Type B pancreatic cell (in vitro differentiated cells): ENCODE results near the gene PPARG. TPM values are rescaled to one million over a fixed set of nuclear protein-coding genes. Genes with fewer than 3 reads are reported as not detected.

Source experiments
- DNase-seq: peaks from one replicate; pipeline ENCODE4 v3.0.0; 2021; ENCODE audit warnings: mixed read lengths; ENCODE audit not compliant: unreplicated experiment; ENCODE audit errors: extremely low spot score
- H3K27ac Mint-ChIP-seq: 2 replicates; pipeline ENCODE4 v1.8.0; 2021; ENCODE audit warnings: mild to moderate bottlenecking, mixed read lengths
- H3K27me3 Mint-ChIP-seq: 2 replicates; pipeline ENCODE4 v1.8.0; 2021; ENCODE audit warnings: mixed read lengths
- H3K36me3 Mint-ChIP-seq: 2 replicates; pipeline ENCODE4 v1.8.0; 2021; ENCODE audit warnings: mixed read lengths
- H3K4me1 Mint-ChIP-seq: one replicate; pipeline ENCODE4 v1.8.0; 2021; ENCODE audit warnings: mixed read lengths; ENCODE audit not compliant: unreplicated experiment
- H3K4me3 Mint-ChIP-seq: 2 replicates; pipeline ENCODE4 v1.8.0; 2021; ENCODE audit warnings: mild to moderate bottlenecking, mixed read lengths
- H3K9me3 Mint-ChIP-seq: 2 replicates; pipeline ENCODE4 v1.8.0; 2021; ENCODE audit warnings: mixed read lengths
- total RNA-seq: library from RNA; stranded (reverse); gene quantifications from 2 replicates; pipeline ENCODE4 v1.2.1, GENCODE V29; 2021; ENCODE audit warnings: low replicate concordance
- TF ChIP-seq, protein P1 (sequence below): fragments of 200-600 bp; sonication (generic); conservative IDR thresholded peaks from 2 replicates; pipeline ENCODE4 v1.5.0; 2021; ENCODE audit warnings: antibody characterized with exemption, mild to moderate bottlenecking

PPARG gene
- total RNA-seq, 1 donor from 2014 or later, result 21.5 TPM

GRCh38 chr3:12461097-12461649 lies 172.3 kb downstream of the PPARG start:
- no peak for DNase-seq
- Mint-ChIP-seq H3K27ac (no peak overlapping the region), H3K4me1 (no peaks in the 10 kb centered on the region), H3K9me3 (no peaks in the 10 kb centered on the region), H3K27me3 (peaks cover 7% of the 10 kb centered on the region), H3K36me3 (no peaks in the 10 kb centered on the region), H3K4me3 (no peak overlapping the region)
- TF ChIP-seq, protein P1, sequence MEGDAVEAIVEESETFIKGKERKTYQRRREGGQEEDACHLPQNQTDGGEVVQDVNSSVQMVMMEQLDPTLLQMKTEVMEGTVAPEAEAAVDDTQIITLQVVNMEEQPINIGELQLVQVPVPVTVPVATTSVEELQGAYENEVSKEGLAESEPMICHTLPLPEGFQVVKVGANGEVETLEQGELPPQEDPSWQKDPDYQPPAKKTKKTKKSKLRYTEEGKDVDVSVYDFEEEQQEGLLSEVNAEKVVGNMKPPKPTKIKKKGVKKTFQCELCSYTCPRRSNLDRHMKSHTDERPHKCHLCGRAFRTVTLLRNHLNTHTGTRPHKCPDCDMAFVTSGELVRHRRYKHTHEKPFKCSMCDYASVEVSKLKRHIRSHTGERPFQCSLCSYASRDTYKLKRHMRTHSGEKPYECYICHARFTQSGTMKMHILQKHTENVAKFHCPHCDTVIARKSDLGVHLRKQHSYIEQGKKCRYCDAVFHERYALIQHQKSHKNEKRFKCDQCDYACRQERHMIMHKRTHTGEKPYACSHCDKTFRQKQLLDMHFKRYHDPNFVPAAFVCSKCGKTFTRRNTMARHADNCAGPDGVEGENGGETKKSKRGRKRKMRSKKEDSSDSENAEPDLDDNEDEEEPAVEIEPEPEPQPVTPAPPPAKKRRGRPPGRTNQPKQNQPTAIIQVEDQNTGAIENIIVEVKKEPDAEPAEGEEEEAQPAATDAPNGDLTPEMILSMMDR, result no peak

GRCh38 chr3:12462159-12462947 lies 173.5 kb downstream of the PPARG start:
- peaks cover 7% of the 10 kb centered on the region for H3K27me3 Mint-ChIP-seq
- DNase-seq, result no peak
- no peaks in the 10 kb centered on the region for H3K4me1 Mint-ChIP-seq
- TF ChIP-seq, protein P1, result no peak
- no peak overlapping the region for H3K4me3 Mint-ChIP-seq
- H3K9me3 Mint-ChIP-seq, result no peaks in the 10 kb centered on the region
- no peaks in the 10 kb centered on the region for H3K36me3 Mint-ChIP-seq
- H3K27ac Mint-ChIP-seq, result peak overlapping the region; percentile 39

DNA sequence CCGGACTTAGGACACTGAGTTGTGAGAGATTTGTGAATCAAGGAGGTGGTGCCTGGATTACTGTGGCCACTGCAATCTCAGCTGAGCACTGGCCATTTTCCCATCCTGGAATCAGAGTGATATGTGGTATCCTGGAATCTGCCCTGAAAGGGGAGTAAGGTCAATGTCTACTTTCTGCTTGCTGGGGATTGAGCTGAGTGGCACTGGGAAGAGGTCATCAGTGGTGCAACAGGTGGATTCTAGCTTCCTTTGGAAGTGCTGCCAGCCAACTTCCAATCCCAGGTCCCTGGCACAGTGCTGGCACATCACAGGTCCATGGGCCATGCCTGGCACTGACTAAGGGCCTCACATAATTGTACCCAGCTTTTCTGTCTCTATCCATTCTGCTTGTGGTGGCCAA lies 174.8 kb downstream of the PPARG start:
- no peak overlapping the region for H3K27ac Mint-ChIP-seq
- no peaks in the 10 kb centered on the region for H3K36me3 Mint-ChIP-seq
- no peaks in the 10 kb centered on the region for H3K4me1 Mint-ChIP-seq
- H3K27me3 Mint-ChIP-seq, result peaks cover 10% of the 10 kb centered on the region
- H3K9me3 Mint-ChIP-seq, result no peaks in the 10 kb centered on the region
- H3K4me3 Mint-ChIP-seq, result no peak overlapping the region
- TF ChIP-seq, protein P1, result no peak
- DNase-seq, result no peak

DNA sequence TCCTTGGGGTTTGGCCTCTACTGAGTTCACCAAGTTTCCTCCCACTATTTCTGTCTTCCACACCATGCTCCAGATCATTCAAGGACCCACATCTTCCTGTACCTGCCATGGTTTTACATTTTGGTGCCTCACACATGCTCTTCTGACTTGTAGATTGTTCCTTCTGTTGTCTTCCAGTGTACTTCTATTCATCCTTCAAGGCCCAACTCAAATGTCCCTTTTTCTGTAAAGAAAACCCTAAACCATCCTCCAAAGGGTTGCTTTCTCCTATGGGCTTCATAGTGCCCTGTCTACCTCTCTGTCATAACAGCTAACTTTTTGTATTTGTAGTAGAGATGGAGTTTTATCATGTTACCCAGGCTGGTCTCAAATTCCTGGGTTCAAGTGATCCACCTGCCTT lies 175.3 kb downstream of the PPARG start:
- no peak for DNase-seq
- Mint-ChIP-seq H3K9me3 (no peaks in the 10 kb centered on the region), H3K27me3 (peaks cover 8% of the 10 kb centered on the region), H3K27ac (no peak overlapping the region), H3K36me3 (no peaks in the 10 kb centered on the region), H3K4me3 (no peak overlapping the region), H3K4me1 (no peaks in the 10 kb centered on the region)
- TF ChIP-seq, protein P1, result no peak

DNA sequence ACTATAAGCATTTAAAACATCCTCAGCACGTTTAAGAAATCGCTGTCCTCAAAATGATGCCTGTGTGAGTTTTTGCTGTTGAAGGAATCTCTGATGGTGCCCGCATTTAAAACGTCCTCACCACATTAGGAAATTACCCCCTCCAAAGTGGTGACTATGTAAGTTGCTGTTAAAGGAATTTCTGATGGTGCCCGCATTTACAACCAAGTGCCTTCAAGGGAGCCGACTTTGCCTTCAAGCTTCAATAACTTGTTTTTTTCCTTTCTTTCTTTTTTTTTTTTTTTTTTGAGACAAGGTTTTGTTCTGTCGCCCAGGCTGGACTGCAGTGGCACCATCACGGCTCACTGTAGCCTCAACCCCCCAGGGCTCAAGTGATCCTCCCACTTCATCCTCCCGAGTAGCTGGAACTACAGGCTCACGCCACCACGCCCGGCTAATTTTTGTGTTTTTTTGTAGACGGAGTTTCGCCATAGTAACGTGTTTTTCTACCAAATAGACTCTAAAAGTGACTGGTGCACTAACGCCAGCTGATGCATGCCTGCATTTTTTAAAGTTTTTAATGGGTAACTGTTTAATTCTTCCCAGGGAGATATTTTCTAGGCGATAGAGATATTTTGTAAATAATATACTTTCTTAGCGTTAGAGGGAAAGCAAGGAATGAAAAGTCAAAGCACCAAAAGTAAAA lies 176.4 kb downstream of the PPARG start:
- Mint-ChIP-seq H3K27me3 (peaks cover 7% of the 10 kb centered on the region), H3K27ac (no peak overlapping the region), H3K4me3 (no peak overlapping the region), H3K36me3 (no peaks in the 10 kb centered on the region), H3K4me1 (no peaks in the 10 kb centered on the region), H3K9me3 (no peaks in the 10 kb centered on the region)
- TF ChIP-seq, protein P1, result no peak
- no peak for DNase-seq
